ENCODE data around the gene PCDHGC3. TPM values are rescaled to one million over a fixed set of nuclear protein-coding genes. Genes with fewer than 3 reads are reported as not detected.

Gene PCDHGC3
- total and polyA plus RNA-seq, 2 of the 8 experiments (the other 6 are each of a cell fraction or from before 2014, with no cell fraction given) = 4.7 to 18.6 TPM

GRCh38 chr5:141490771-141491170 lies 15.0 kb downstream of the PCDHGC3 start (continued):
- TF ChIP-seq HDAC6 (IDR thresholded peaks at IDR 0.05; ENCODE audit: low read depth, low read length) (no peak), CTCF (IDR thresholded peaks at IDR 0.05; ENCODE audit: control extremely low read depth in 1 of 3, insufficient read depth in 1 of 3, low read depth in 1 of 3, low read length in 3 of 3) (no peak), CBX8 (IDR thresholded peaks at IDR 0.05; ENCODE audit: borderline replicate concordance, low read depth, low read length) (no peak), HDAC2 (IDR thresholded peaks at IDR 0.05; ENCODE audit: borderline replicate concordance in 1 of 2, low read depth in 2 of 2, low read length in 2 of 2) (no peak), SIN3A (conservative IDR thresholded peaks at IDR 0.05 in 1 of 2, IDR thresholded peaks at IDR 0.05 in 1 of 2; ENCODE audit: low read depth in 1 of 2, low read length in 2 of 2) (no peak), CEBPB (IDR thresholded peaks at IDR 0.05; ENCODE audit: low read depth, low read length) (no peak)
